HepG2 (cell line): Measurements from ENCODE around the gene CAMSAP2. TPM values are rescaled to one million over a fixed set of nuclear protein-coding genes. Genes with fewer than 3 reads are reported as not detected.
A peak's percentile ranks its signal among the peaks of the same experiment; 100 is the strongest.

Experiments used
- ATAD3A ChIP-seq: sonication (generic); formaldehyde crosslinking; IDR thresholded peaks from 2 replicates; pipeline ENCODE4 v1.4.0; 2020; ENCODE audit warnings: missing genetic modification reagents
- ATM ChIP-seq: fragments of 450-650 bp; IDR thresholded peaks from 2 replicates; pipeline ENCODE4 v1.7.1; 2017; ENCODE audit warnings: mild to moderate bottlenecking, borderline replicate concordance
- ELF1 ChIP-seq: sonication (generic); formaldehyde crosslinking; IDR thresholded peaks from 2 replicates; pipeline ENCODE4 v1.4.0; 2020; ENCODE audit warnings: missing genetic modification reagents
- GATAD1 ChIP-seq: IDR thresholded peaks from 2 replicates; pipeline ENCODE4 v1.6.1; 2016; ENCODE audit warnings: missing genetic modification reagents, missing compliant biosample characterization
- IRF2 ChIP-seq: IDR thresholded peaks from 2 replicates; pipeline ENCODE4 v1.6.1; 2018; ENCODE audit warnings: missing genetic modification reagents, missing compliant biosample characterization
- IRX3 ChIP-seq: sonication (generic); formaldehyde crosslinking; IDR thresholded peaks from 2 replicates; pipeline ENCODE4 v1.8.1; 2023; ENCODE audit warnings: mild to moderate bottlenecking, low read depth, missing genetic modification reagents, borderline replicate concordance
- JUN ChIP-seq: sonication (generic); formaldehyde crosslinking; IDR thresholded peaks from 2 replicates; pipeline ENCODE4 v1.4.0; 2020; ENCODE audit warnings: mild to moderate bottlenecking, missing genetic modification reagents
- KAT7 ChIP-seq: IDR thresholded peaks from 2 replicates; pipeline ENCODE4 v1.6.1; 2018; ENCODE audit warnings: borderline replicate concordance, missing compliant biosample characterization
- KDM6A ChIP-seq: IDR thresholded peaks from 2 replicates; pipeline ENCODE4 v1.6.1; 2016; ENCODE audit warnings: low read depth
- MAF1 ChIP-seq: sonication (generic); formaldehyde crosslinking; IDR thresholded peaks from 2 replicates; pipeline ENCODE4 v1.5.0; 2020; ENCODE audit warnings: missing genetic modification reagents, borderline replicate concordance
- MZF1 ChIP-seq: sonication (generic); formaldehyde crosslinking; IDR thresholded peaks from 2 replicates; pipeline ENCODE4 v1.8.1; 2023; ENCODE audit warnings: mild to moderate bottlenecking, missing genetic modification reagents, borderline replicate concordance
- PAWR ChIP-seq: sonication (generic); formaldehyde crosslinking; IDR thresholded peaks from 2 replicates; pipeline ENCODE4 v1.4.0; 2020; ENCODE audit warnings: missing genetic modification reagents, mild to moderate bottlenecking, borderline replicate concordance
- PPARG ChIP-seq: conservative IDR thresholded peaks from 2 replicates; pipeline ENCODE4 v1.6.1; 2016; ENCODE audit warnings: missing biosample characterization, missing genetic modification reagents
- RBAK ChIP-seq: sonication (generic); formaldehyde crosslinking; IDR thresholded peaks from 2 replicates; pipeline ENCODE4 v1.5.1; 2020; ENCODE audit warnings: mild to moderate bottlenecking, missing genetic modification reagents
- RELA ChIP-seq: sonication (generic); formaldehyde crosslinking; IDR thresholded peaks from 2 replicates; pipeline ENCODE4 v1.4.0; 2020; ENCODE audit warnings: missing genetic modification reagents
- STAT5B ChIP-seq: sonication (generic); formaldehyde crosslinking; IDR thresholded peaks from 2 replicates; pipeline ENCODE4 v1.4.0; 2020; ENCODE audit warnings: missing genetic modification reagents
- ZNF180 ChIP-seq: sonication (generic); formaldehyde crosslinking; IDR thresholded peaks from 2 replicates; pipeline ENCODE4 v1.4.0; 2020; ENCODE audit warnings: low read depth, missing genetic modification reagents, borderline replicate concordance
- ZNF263 ChIP-seq: sonication (generic); formaldehyde crosslinking; IDR thresholded peaks from 2 replicates; pipeline ENCODE4 v1.4.0; 2020; ENCODE audit warnings: missing genetic modification reagents
- ZNF333 ChIP-seq: sonication (generic); formaldehyde crosslinking; IDR thresholded peaks from 2 replicates; pipeline ENCODE4 v1.4.0; 2020; ENCODE audit warnings: mild to moderate bottlenecking, missing genetic modification reagents, borderline replicate concordance
- ZNF335 ChIP-seq: sonication (generic); formaldehyde crosslinking; IDR thresholded peaks from 2 replicates; pipeline ENCODE4 v1.4.0; 2020; ENCODE audit warnings: missing genetic modification reagents
- ZNF451 ChIP-seq: sonication (generic); formaldehyde crosslinking; IDR thresholded peaks from 2 replicates; pipeline ENCODE4 v1.5.0; 2020; ENCODE audit warnings: mild to moderate bottlenecking, missing genetic modification reagents
- ZNF660 ChIP-seq: sonication (generic); formaldehyde crosslinking; IDR thresholded peaks from 2 replicates; pipeline ENCODE4 v1.5.1; 2020; ENCODE audit warnings: mild to moderate bottlenecking, low read depth, missing genetic modification reagents, borderline replicate concordance
- polyA plus RNA-seq, 8 experiments: library from polyadenylated mRNA; depleted of rRNA in 3 of 8; stranded (reverse) in 7 of 8; unstranded in 1 of 8; fragments of >200 nt; fragmentation: Illumina TruSeq in 4 of 8; extraction: Trizol in 4 of 8; gene quantifications; 2 replicates each; pipeline versions ENCODE4 v1.2.1 to v1.2.3, GENCODE V29; 2011 to 2016; ENCODE audit warnings: low read depth in 4 of 8, missing spikeins in 1 of 8, mixed read lengths in 1 of 8; ENCODE audit not compliant: insufficient read depth in 1 of 8
- total RNA-seq, 5 experiments: library from RNA; depleted of rRNA; stranded (reverse); fragments of >200 nt; fragmentation: Illumina TruSeq; extraction: Trizol; gene quantifications; 2 replicates each; pipeline ENCODE4 v1.2.3, GENCODE V29; 2016; ENCODE audit warnings: low read depth in 1 of 5
- TF ChIP-seq, protein P1 (sequence below): sonication (generic); formaldehyde crosslinking; IDR thresholded peaks from 2 replicates; pipeline ENCODE4 v1.9.0; 2021; ENCODE audit warnings: missing genetic modification reagents, mild to moderate bottlenecking, borderline replicate concordance
- TF ChIP-seq, protein P2 (sequence below): sonication (generic); formaldehyde crosslinking; IDR thresholded peaks from 2 replicates; pipeline ENCODE4 v1.5.0; 2020; ENCODE audit warnings: missing genetic modification reagents
- TF ChIP-seq, protein P3 (sequence below): sonication (generic); formaldehyde crosslinking; IDR thresholded peaks from 2 replicates; pipeline ENCODE4 v1.4.0; 2020; ENCODE audit warnings: low read depth, missing genetic modification reagents

Gene CAMSAP2
- total and polyA plus RNA-seq, 2 of the 13 experiments (the other 11 are each of a cell fraction or from before 2014, with no cell fraction given), result 3.4 to 8.2 TPM

DNA sequence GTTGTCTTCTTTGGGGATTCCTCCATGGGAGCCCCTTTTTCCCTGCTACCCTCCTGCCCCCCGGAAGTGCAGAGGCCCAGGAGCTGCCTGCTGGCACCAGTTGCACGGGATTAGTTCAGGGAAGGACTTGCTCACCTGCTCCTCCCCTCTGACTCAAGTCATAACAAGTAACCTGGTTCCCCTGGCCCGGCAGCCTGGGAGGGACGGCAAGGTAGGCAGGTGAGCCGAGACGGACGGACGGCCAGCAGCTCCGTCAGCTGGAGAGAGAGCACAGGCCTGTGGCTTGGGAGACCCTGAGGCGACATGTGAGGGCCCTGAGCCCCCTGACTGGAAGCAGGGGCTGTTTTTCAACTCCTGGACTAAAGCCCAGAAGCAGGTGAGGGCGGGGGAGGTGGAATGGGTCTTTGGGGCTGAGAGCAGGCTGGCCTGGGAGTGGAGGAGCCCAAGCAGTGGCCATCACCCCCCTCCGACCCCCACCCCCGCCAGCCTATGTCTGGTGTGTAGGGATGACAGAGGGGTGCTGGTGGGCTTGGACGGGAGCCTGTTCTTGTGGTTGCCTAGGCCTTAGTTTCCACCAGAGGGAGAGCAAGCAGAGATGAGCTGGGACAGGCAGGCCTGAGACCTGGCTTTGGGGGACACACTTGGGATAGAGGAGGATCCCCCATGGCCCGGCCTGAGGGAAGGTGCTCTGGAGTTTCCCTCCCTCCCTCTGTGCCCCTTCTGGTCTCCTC, 156.2 kb downstream of the CAMSAP2 start, which contains the start of gene INAVA (continued):
- TF ChIP-seq, protein P1, sequence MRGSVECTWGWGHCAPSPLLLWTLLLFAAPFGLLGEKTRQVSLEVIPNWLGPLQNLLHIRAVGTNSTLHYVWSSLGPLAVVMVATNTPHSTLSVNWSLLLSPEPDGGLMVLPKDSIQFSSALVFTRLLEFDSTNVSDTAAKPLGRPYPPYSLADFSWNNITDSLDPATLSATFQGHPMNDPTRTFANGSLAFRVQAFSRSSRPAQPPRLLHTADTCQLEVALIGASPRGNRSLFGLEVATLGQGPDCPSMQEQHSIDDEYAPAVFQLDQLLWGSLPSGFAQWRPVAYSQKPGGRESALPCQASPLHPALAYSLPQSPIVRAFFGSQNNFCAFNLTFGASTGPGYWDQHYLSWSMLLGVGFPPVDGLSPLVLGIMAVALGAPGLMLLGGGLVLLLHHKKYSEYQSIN, result no peak
- TF ChIP-seq MZF1 (CRISPR knock-in tag) (no peak), GATAD1 (CRISPR knock-in tag) (no peak), ATM (no peak), RBAK (CRISPR knock-in tag) (no peak), ZNF335 (no peak), IRF2 (CRISPR knock-in tag) (no peak), MAF1 (CRISPR knock-in tag) (0 out of 2 replicates have a peak, but pooled peaks have one; percentile 59), IRX3 (CRISPR knock-in tag) (no peak), ZNF180 (no peak), ZNF660 (no peak), PAWR (CRISPR knock-in tag) (no peak), JUN (CRISPR knock-in tag) (no peak), ATAD3A (CRISPR knock-in tag) (no peak), STAT5B (CRISPR knock-in tag) (no peak), ZNF263 (CRISPR knock-in tag) (peak; percentile 52), ELF1 (CRISPR knock-in tag) (peak; percentile 49; the same call in 1 of the 2 replicates), KDM6A (CRISPR knock-in tag) (no peak), ZNF451 (CRISPR knock-in tag) (no peak), ZNF333 (no peak), KAT7 (CRISPR knock-in tag) (no peak), PPARG (CRISPR knock-in tag) (no peak), RELA (CRISPR knock-in tag) (no peak)
- TF ChIP-seq, protein P2, sequence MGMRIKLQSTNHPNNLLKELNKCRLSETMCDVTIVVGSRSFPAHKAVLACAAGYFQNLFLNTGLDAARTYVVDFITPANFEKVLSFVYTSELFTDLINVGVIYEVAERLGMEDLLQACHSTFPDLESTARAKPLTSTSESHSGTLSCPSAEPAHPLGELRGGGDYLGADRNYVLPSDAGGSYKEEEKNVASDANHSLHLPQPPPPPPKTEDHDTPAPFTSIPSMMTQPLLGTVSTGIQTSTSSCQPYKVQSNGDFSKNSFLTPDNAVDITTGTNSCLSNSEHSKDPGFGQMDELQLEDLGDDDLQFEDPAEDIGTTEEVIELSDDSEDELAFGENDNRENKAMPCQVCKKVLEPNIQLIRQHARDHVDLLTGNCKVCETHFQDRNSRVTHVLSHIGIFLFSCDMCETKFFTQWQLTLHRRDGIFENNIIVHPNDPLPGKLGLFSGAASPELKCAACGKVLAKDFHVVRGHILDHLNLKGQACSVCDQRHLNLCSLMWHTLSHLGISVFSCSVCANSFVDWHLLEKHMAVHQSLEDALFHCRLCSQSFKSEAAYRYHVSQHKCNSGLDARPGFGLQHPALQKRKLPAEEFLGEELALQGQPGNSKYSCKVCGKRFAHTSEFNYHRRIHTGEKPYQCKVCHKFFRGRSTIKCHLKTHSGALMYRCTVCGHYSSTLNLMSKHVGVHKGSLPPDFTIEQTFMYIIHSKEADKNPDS, result no peak
- TF ChIP-seq, protein P3, sequence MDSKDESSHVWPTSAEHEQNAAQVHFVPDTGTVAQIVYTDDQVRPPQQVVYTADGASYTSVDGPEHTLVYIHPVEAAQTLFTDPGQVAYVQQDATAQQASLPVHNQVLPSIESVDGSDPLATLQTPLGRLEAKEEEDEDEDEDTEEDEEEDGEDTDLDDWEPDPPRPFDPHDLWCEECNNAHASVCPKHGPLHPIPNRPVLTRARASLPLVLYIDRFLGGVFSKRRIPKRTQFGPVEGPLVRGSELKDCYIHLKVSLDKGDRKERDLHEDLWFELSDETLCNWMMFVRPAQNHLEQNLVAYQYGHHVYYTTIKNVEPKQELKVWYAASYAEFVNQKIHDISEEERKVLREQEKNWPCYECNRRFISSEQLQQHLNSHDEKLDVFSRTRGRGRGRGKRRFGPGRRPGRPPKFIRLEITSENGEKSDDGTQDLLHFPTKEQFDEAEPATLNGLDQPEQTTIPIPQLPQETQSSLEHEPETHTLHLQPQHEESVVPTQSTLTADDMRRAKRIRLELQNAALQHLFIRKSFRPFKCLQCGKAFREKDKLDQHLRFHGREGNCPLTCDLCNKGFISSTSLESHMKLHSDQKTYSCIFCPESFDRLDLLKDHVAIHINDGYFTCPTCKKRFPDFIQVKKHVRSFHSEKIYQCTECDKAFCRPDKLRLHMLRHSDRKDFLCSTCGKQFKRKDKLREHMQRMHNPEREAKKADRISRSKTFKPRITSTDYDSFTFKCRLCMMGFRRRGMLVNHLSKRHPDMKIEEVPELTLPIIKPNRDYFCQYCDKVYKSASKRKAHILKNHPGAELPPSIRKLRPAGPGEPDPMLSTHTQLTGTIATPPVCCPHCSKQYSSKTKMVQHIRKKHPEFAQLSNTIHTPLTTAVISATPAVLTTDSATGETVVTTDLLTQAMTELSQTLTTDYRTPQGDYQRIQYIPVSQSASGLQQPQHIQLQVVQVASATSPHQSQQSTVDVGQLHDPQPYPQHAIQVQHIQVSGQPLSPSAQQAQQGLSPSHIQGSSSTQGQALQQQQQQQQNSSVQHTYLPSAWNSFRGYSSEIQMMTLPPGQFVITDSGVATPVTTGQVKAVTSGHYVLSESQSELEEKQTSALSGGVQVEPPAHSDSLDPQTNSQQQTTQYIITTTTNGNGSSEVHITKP, result peak; percentile 16; the same call in 1 of the 2 replicates
